ENCODE results near the gene LTBP2. TPM values are rescaled to one million over a fixed set of nuclear protein-coding genes. Genes with fewer than 3 reads are reported as not detected.

LTBP2 gene
- total RNA-seq, 1 experiment from 2014 or later = 5.2 TPM

Other genes starting within 250 kb of the LTBP2 start
- gene SYNDIG1L, start 186.0 kb downstream of the LTBP2 start, total RNA-seq (2014; rRNA removed; shearing (Covaris generic)) = not detected in 2 replicates
- gene NPC2, start 118.9 kb downstream of the LTBP2 start, total RNA-seq (2014; rRNA removed; shearing (Covaris generic)) = 390 and 816 TPM in 2 replicates
- gene ISCA2, start 118.5 kb downstream of the LTBP2 start, total RNA-seq (2014; rRNA removed; shearing (Covaris generic)) = 29.8 and 33.6 TPM in 2 replicates
- 20.3 and 25.8 TPM in 2 replicates for gene AREL1, start 100.8 kb upstream of the LTBP2 start, total RNA-seq (2014; rRNA removed; shearing (Covaris generic))
- gene FCF1, start 100.9 kb upstream of the LTBP2 start, total RNA-seq (2014; rRNA removed; shearing (Covaris generic)) = 62.2 and 67.1 TPM in 2 replicates
- 11.3 and 13.2 TPM in 2 replicates for gene YLPM1, start 151.1 kb upstream of the LTBP2 start, total RNA-seq (2014; rRNA removed; shearing (Covaris generic))